HUES64 (cell line): ENCODE data around the gene COL5A3.
A peak's percentile ranks its signal among the peaks of the same experiment; 100 is the strongest.
"Not testable (repeated sequence)": the region's sequence is repeated elsewhere in the genome, so short reads cannot be mapped to it uniquely, and the experiment has no call there.

Source experiments
- H3K27ac ChIP-seq: 2 replicates; pipeline ENCODE4 v1.7.0; 2013; ENCODE audit warnings: low read depth, low read length, inconsistent platforms
- H3K27me3 ChIP-seq: 2 replicates; pipeline ENCODE4 v1.6.1; 2013; ENCODE audit warnings: mild to moderate bottlenecking, low read length; ENCODE audit not compliant: insufficient read depth
- H3K36me3 ChIP-seq: 2 replicates; pipeline ENCODE4 v1.6.1; 2013; ENCODE audit warnings: mild to moderate bottlenecking, low read length; ENCODE audit not compliant: insufficient read depth
- H3K4me1 ChIP-seq: 2 replicates; pipeline ENCODE4 v1.6.1; 2013; ENCODE audit warnings: mild to moderate bottlenecking, low read length, moderate library complexity; ENCODE audit not compliant: insufficient read depth
- H3K4me3 ChIP-seq: 2 replicates; pipeline ENCODE4 v1.5.1; 2013; ENCODE audit warnings: mild to moderate bottlenecking, low read length, moderate library complexity
- H3K9ac ChIP-seq: 2 replicates; pipeline ENCODE4 v1.6.1; 2013; ENCODE audit warnings: mild to moderate bottlenecking, low read depth, low read length
- H3K9me3 ChIP-seq: 2 replicates; pipeline ENCODE4 v1.6.1; 2013; ENCODE audit warnings: low read depth, low read length; ENCODE audit not compliant: insufficient read depth
- whole genome bisulfite sequencing: fragments of 150-250, 120-280 bp; methylation state at CpG from one replicate; pipeline ENCODE4 v1.1.7; 2013; ENCODE audit warnings: missing lambda C conversion rate; 5-methylcytosine and 5-hydroxymethylcytosine counted together

The COL5A3 gene

GRCh38 chr19:9936326-9937000 lies 73.8 kb downstream of the COL5A3 start, which contains the start of gene OLFM2:
Gene OLFM2, minus strand, starts transcription at chr19:9936515. Its CDS starts 149 bp downstream, at chr19:9936366.
- peaks cover 13% of the 10 kb centered on the region; the same call in 1 of the 2 replicates for H3K27me3 ChIP-seq
- H3K9ac ChIP-seq = peak within 1 kb of the TSS; percentile 73
- peak within 1 kb of the TSS; percentile 61; the same call in 1 of the 2 replicates for H3K27ac ChIP-seq
- H3K4me1 ChIP-seq = 0 out of 2 replicates have a peak, but pooled peaks cover 12% of the 10 kb centered on the region
- no peaks in the 10 kb centered on the region for H3K9me3 ChIP-seq
- H3K36me3 ChIP-seq = no peaks in the 10 kb centered on the region
- H3K4me3 ChIP-seq = peak within 1 kb of the TSS; percentile 83
- WGBS = under 1% methylated on average over 43 of the region's 62 CpGs

GRCh38 chr19:9935506-9936325 lies 74.6 kb downstream of the COL5A3 start:
- Histone ChIP-seq H3K36me3 (no peaks in the 10 kb centered on the region), H3K4me3 (peak overlapping the region; percentile 83), H3K27me3 (peaks cover 13% of the 10 kb centered on the region; the same call in 1 of the 2 replicates), H3K27ac (peak overlapping the region; percentile 61; the same call in 1 of the 2 replicates), H3K9me3 (no peaks in the 10 kb centered on the region), H3K9ac (peak overlapping the region; percentile 62), H3K4me1 (0 out of 2 replicates have a peak, but pooled peaks cover 12% of the 10 kb centered on the region)
- WGBS = 3% methylated on average over 40 of the region's 44 CpGs

GRCh38 chr19:9934132-9934950 lies 76.0 kb downstream of the COL5A3 start:
- Histone ChIP-seq H3K36me3 (0 out of 2 replicates have a peak, but pooled peaks cover under 1% of the 10 kb centered on the region), H3K9me3 (no peaks in the 10 kb centered on the region), H3K27me3 (peaks cover 13% of the 10 kb centered on the region; the same call in 1 of the 2 replicates), H3K9ac (no peak overlapping the region), H3K4me3 (peak overlapping the region; percentile 83), H3K4me1 (0 out of 2 replicates have a peak, but pooled peaks cover 10% of the 10 kb centered on the region), H3K27ac (peak overlapping the region; percentile 69; the same call in 1 of the 2 replicates)
- 8% methylated on average over 18 of the region's 23 CpGs for WGBS

GRCh38 chr19:9932835-9933234 lies 77.5 kb downstream of the COL5A3 start:
- no peak overlapping the region for H3K4me3 ChIP-seq
- 0 out of 2 replicates have a peak, but pooled peaks cover 5% of the 10 kb centered on the region for H3K36me3 ChIP-seq
- H3K27me3 ChIP-seq = peaks cover 13% of the 10 kb centered on the region; the same call in 1 of the 2 replicates
- 95% methylated on average over 4 of the region's 4 CpGs for WGBS
- no peaks in the 10 kb centered on the region for H3K9me3 ChIP-seq
- H3K4me1 ChIP-seq = 0 out of 2 replicates have a peak, but pooled peaks cover 9% of the 10 kb centered on the region
- no peak overlapping the region for H3K9ac ChIP-seq
- no peak overlapping the region for H3K27ac ChIP-seq

GRCh38 chr19:9931629-9932028 lies 78.7 kb downstream of the COL5A3 start:
- no peak overlapping the region for H3K27ac ChIP-seq
- 0 out of 2 replicates have a peak, but pooled peaks cover 5% of the 10 kb centered on the region for H3K36me3 ChIP-seq
- WGBS = 100% methylated on average over 1 of the region's 1 CpG
- 0 out of 2 replicates have a peak, but pooled peaks cover 9% of the 10 kb centered on the region for H3K4me1 ChIP-seq
- no peak overlapping the region for H3K4me3 ChIP-seq
- peaks cover 13% of the 10 kb centered on the region; the same call in 1 of the 2 replicates for H3K27me3 ChIP-seq
- no peak overlapping the region for H3K9ac ChIP-seq
- H3K9me3 ChIP-seq = no peaks in the 10 kb centered on the region

- Histone ChIP-seq H3K27ac (no peak overlapping the region), H3K36me3 (no peaks in the 10 kb centered on the region), H3K9ac (no peak overlapping the region), H3K4me3 (no peak overlapping the region), H3K9me3 (no peaks in the 10 kb centered on the region), H3K27me3 (no peaks in the 10 kb centered on the region), H3K4me1 (no peaks in the 10 kb centered on the region)
- WGBS = 94% methylated on average over 4 of the region's 4 CpGs
These were observed 86.9 kb downstream of the COL5A3 start for GRCh38 chr19:9923440-9923839.

GRCh38 chr19:9922782-9923379 lies 87.4 kb downstream of the COL5A3 start:
- H3K27me3 ChIP-seq, H3K4me3 ChIP-seq, H3K36me3 ChIP-seq, H3K27ac ChIP-seq, H3K9ac ChIP-seq, H3K9me3 ChIP-seq, H3K4me1 ChIP-seq: not testable (repeated sequence)
- WGBS = 92% methylated on average over 5 of the region's 5 CpGs

- H3K4me1 ChIP-seq = no peaks in the 10 kb centered on the region
- no peaks in the 10 kb centered on the region for H3K36me3 ChIP-seq
- peaks cover 12% of the 10 kb centered on the region for H3K27me3 ChIP-seq
- WGBS = 23% methylated on average over 3 of the region's 3 CpGs
- no peak overlapping the region for H3K9ac ChIP-seq
- no peak overlapping the region for H3K4me3 ChIP-seq
- no peak overlapping the region for H3K27ac ChIP-seq
- no peaks in the 10 kb centered on the region for H3K9me3 ChIP-seq
These were observed 93.0 kb downstream of the COL5A3 start for GRCh38 chr19:9917321-9917720.

GRCh38 chr19:9916719-9917118 lies 93.6 kb downstream of the COL5A3 start:
- Histone ChIP-seq H3K4me3 (no peak overlapping the region), H3K9ac (no peak overlapping the region), H3K36me3 (no peaks in the 10 kb centered on the region), H3K4me1 (no peaks in the 10 kb centered on the region), H3K27ac (no peak overlapping the region), H3K9me3 (no peaks in the 10 kb centered on the region), H3K27me3 (peaks cover 14% of the 10 kb centered on the region)
- 67% methylated on average over 6 of the region's 6 CpGs for WGBS
